HepG2 (cell line): ENCODE measurements around the gene VPS9D1. TPM values are rescaled to one million over a fixed set of nuclear protein-coding genes. Genes with fewer than 3 reads are reported as not detected.
A peak's percentile ranks its signal among the peaks of the same experiment; 100 is the strongest.

Experiments used
- ARNTL ChIP-seq: sonication (generic); formaldehyde crosslinking; IDR thresholded peaks from 2 replicates; pipeline ENCODE4 v1.4.0; 2020; ENCODE audit warnings: mild to moderate bottlenecking, missing genetic modification reagents
- GPN1 ChIP-seq: sonication (generic); formaldehyde crosslinking; IDR thresholded peaks from 2 replicates; pipeline ENCODE4 v1.5.1; 2020; ENCODE audit warnings: missing genetic modification reagents, borderline replicate concordance
- HCFC1 ChIP-seq: fragments of 150-350 bp; IDR thresholded peaks from 2 replicates; pipeline ENCODE4 v1.6.1; 2014; ENCODE audit warnings: low read depth, low read length
- HNF4A ChIP-seq: sonication (generic); formaldehyde crosslinking; IDR thresholded peaks from 2 replicates; pipeline ENCODE4 v1.4.0; 2020; ENCODE audit warnings: missing genetic modification reagents
- KDM5B ChIP-seq: sonication (generic); formaldehyde crosslinking; IDR thresholded peaks from 2 replicates; pipeline ENCODE4 v1.4.0; 2020; ENCODE audit warnings: missing genetic modification reagents, mild to moderate bottlenecking, borderline replicate concordance
- KLF6 ChIP-seq: IDR thresholded peaks from 2 replicates; pipeline ENCODE4 v1.8.0; 2016; ENCODE audit warnings: missing biosample characterization, missing genetic modification reagents
- NFYC ChIP-seq: IDR thresholded peaks from 2 replicates; pipeline ENCODE4 v1.6.1; 2016; ENCODE audit warnings: missing genetic modification reagents, missing compliant biosample characterization
- NR2F6 ChIP-seq, 2 experiments: IDR thresholded peaks; 2 replicates each; pipeline ENCODE4 v1.6.1; 2016; ENCODE audit warnings: antibody characterized with exemption in 1 of 2, mild to moderate bottlenecking in 1 of 2
- PLRG1 ChIP-seq: fragments of 450-650 bp; conservative IDR thresholded peaks from 2 replicates; pipeline ENCODE4 v1.6.1; 2016
- POLR2G ChIP-seq: fragments of 200-400 bp; formaldehyde crosslinking; IDR thresholded peaks from 2 replicates; pipeline ENCODE4 v1.6.1; 2018; ENCODE audit warnings: mild to moderate bottlenecking, low read depth, low read length, moderate library complexity
- RAD21 ChIP-seq: fragments of 450-650 bp; formaldehyde crosslinking; IDR thresholded peaks from 2 replicates; pipeline ENCODE4 v1.5.0; 2020; ENCODE audit warnings: mild to moderate bottlenecking
- ZBTB42 ChIP-seq: sonication (generic); formaldehyde crosslinking; IDR thresholded peaks from 2 replicates; pipeline ENCODE4 v1.5.0; 2020; ENCODE audit warnings: mild to moderate bottlenecking, missing genetic modification reagents
- ZFP62 ChIP-seq: sonication (generic); formaldehyde crosslinking; IDR thresholded peaks from 2 replicates; pipeline ENCODE4 v1.4.0; 2020; ENCODE audit warnings: missing genetic modification reagents
- ZNF20 ChIP-seq: sonication (generic); formaldehyde crosslinking; IDR thresholded peaks from 2 replicates; pipeline ENCODE4 v1.4.0; 2020; ENCODE audit warnings: mild to moderate bottlenecking, moderate library complexity, missing genetic modification reagents
- ZNF225 ChIP-seq: sonication (generic); formaldehyde crosslinking; IDR thresholded peaks from 2 replicates; pipeline ENCODE4 v1.4.0; 2020; ENCODE audit warnings: mild to moderate bottlenecking, missing genetic modification reagents
- ZNF234 ChIP-seq: sonication (generic); formaldehyde crosslinking; conservative IDR thresholded peaks from 2 replicates; pipeline ENCODE4 v1.5.1; 2020; ENCODE audit warnings: mild to moderate bottlenecking, missing genetic modification reagents
- ZNF44 ChIP-seq: sonication (generic); formaldehyde crosslinking; IDR thresholded peaks from 2 replicates; pipeline ENCODE4 v1.5.1; 2020; ENCODE audit warnings: mild to moderate bottlenecking, missing genetic modification reagents
- ZNF761 ChIP-seq: sonication (generic); formaldehyde crosslinking; conservative IDR thresholded peaks from 2 replicates; pipeline ENCODE4 v1.4.0; 2020; ENCODE audit warnings: mild to moderate bottlenecking, missing genetic modification reagents
- polyA plus RNA-seq, 8 experiments: library from polyadenylated mRNA; depleted of rRNA in 3 of 8; stranded (reverse) in 7 of 8; unstranded in 1 of 8; fragments of >200 nt; fragmentation: Illumina TruSeq in 4 of 8; extraction: Trizol in 4 of 8; gene quantifications; 2 replicates each; pipeline versions ENCODE4 v1.2.1 to v1.2.3, GENCODE V29; 2011 to 2016; ENCODE audit warnings: low read depth in 4 of 8, missing spikeins in 1 of 8, mixed read lengths in 1 of 8; ENCODE audit not compliant: insufficient read depth in 1 of 8
- total RNA-seq, 5 experiments: library from RNA; depleted of rRNA; stranded (reverse); fragments of >200 nt; fragmentation: Illumina TruSeq; extraction: Trizol; gene quantifications; 2 replicates each; pipeline ENCODE4 v1.2.3, GENCODE V29; 2016; ENCODE audit warnings: low read depth in 1 of 5
- TF ChIP-seq, protein P1 (sequence below), 2 experiments: fragments of 450-650 bp in 1 of 2; sonication (generic) in 1 of 2; formaldehyde crosslinking in 1 of 2; IDR thresholded peaks; 2 replicates each; pipeline versions ENCODE4 v1.6.1 to v1.8.0; 2016 to 2022; ENCODE audit warnings: antibody characterized with exemption in 1 of 2, mild to moderate bottlenecking in 1 of 2, missing genetic modification reagents in 1 of 2
- TF ChIP-seq, protein P2 (sequence below): sonication (generic); IDR thresholded peaks from 2 replicates; pipeline ENCODE4 v1.6.1; 2016; ENCODE audit warnings: low read depth, borderline replicate concordance

VPS9D1 gene
- total and polyA plus RNA-seq, 2 of the 13 experiments (the other 11 are each of a cell fraction or from before 2014, with no cell fraction given), result 10.1 to 13.2 TPM

DNA sequence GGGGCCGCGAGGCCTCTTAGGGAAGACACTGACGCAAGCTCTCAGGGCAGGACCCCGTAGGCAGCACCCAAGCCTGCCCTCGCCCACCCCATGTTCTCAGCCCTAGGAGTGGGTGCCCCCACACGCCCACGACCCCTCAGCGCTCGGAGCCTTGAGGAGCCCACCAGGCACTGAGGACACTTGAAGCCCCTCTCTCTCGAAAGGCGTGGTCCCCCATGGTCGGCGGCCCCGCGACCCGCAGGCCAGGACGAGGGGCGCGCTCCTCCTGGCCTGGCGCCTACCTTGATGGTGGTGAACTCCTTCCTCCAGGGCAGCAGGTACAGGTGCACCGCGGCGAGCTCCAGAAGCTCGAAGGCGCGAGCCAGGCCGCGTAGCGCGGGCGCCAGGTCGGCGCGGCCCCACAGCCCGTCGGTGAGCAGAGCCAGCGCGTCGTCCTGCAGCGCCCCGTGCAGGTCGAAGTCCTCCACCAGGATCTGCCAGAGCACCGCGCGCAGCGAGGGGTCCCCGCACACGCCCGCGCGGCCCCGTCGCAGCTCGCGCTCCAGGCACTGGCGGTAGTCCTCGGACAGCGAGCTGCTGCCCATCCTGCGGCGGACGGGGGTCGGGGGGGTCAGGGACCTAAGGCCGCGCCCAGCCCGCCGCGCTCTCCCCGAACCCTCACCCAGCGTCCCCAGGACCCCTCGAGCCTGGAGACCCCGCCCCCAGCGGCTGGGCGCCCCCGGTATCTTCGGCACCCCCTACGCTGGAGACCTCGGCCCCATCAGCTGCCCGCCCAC, 19.9 kb downstream of the VPS9D1 start (continued):
- TF ChIP-seq, protein P1, sequence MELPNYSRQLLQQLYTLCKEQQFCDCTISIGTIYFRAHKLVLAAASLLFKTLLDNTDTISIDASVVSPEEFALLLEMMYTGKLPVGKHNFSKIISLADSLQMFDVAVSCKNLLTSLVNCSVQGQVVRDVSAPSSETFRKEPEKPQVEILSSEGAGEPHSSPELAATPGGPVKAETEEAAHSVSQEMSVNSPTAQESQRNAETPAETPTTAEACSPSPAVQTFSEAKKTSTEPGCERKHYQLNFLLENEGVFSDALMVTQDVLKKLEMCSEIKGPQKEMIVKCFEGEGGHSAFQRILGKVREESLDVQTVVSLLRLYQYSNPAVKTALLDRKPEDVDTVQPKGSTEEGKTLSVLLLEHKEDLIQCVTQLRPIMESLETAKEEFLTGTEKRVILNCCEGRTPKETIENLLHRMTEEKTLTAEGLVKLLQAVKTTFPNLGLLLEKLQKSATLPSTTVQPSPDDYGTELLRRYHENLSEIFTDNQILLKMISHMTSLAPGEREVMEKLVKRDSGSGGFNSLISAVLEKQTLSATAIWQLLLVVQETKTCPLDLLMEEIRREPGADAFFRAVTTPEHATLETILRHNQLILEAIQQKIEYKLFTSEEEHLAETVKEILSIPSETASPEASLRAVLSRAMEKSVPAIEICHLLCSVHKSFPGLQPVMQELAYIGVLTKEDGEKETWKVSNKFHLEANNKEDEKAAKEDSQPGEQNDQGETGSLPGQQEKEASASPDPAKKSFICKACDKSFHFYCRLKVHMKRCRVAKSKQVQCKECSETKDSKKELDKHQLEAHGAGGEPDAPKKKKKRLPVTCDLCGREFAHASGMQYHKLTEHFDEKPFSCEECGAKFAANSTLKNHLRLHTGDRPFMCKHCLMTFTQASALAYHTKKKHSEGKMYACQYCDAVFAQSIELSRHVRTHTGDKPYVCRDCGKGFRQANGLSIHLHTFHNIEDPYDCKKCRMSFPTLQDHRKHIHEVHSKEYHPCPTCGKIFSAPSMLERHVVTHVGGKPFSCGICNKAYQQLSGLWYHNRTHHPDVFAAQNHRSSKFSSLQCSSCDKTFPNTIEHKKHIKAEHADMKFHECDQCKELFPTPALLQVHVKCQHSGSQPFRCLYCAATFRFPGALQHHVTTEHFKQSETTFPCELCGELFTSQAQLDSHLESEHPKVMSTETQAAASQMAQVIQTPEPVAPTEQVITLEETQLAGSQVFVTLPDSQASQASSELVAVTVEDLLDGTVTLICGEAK (IDR thresholded peaks at IDR 0.05), result no peak
- TF ChIP-seq, protein P1 (CRISPR knock-in tag; IDR thresholded peaks at IDR 0.05), result peak; percentile 67
- TF ChIP-seq GPN1 (CRISPR knock-in tag) (peak; percentile 43; the same call in 1 of the 2 replicates), ARNTL (no peak), HNF4A (CRISPR knock-in tag) (peak; percentile 21; the same call in 1 of the 2 replicates), POLR2G (no peak), ZNF234 (CRISPR knock-in tag) (no peak), NR2F6 (IDR thresholded peaks at IDR 0.05) (no peak), NR2F6 (CRISPR knock-in tag; IDR thresholded peaks at IDR 0.05) (peak; percentile 60; the same call in 1 of the 2 replicates), RAD21 (peak; percentile 90), HCFC1 (no peak), ZBTB42 (CRISPR knock-in tag) (no peak; the same call in 1 of the 2 replicates), NFYC (CRISPR knock-in tag) (0 out of 2 replicates have a peak, but pooled peaks have one; percentile 23), ZNF44 (CRISPR knock-in tag) (no peak), ZNF20 (CRISPR knock-in tag) (no peak), PLRG1 (no peak), ZNF761 (CRISPR knock-in tag) (no peak; the same call in none of the 2 replicates), KDM5B (CRISPR knock-in tag) (no peak; the same call in none of the 2 replicates), ZFP62 (CRISPR knock-in tag) (0 out of 2 replicates have a peak, but pooled peaks have one; percentile 48), ZNF225 (CRISPR knock-in tag) (no peak), KLF6 (no peak; the same call in 1 of the 2 replicates)
- TF ChIP-seq, protein P2, sequence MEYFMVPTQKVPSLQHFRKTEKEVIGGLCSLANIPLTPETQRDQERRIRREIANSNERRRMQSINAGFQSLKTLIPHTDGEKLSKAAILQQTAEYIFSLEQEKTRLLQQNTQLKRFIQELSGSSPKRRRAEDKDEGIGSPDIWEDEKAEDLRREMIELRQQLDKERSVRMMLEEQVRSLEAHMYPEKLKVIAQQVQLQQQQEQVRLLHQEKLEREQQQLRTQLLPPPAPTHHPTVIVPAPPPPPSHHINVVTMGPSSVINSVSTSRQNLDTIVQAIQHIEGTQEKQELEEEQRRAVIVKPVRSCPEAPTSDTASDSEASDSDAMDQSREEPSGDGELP, result peak; percentile 4; the same call in 1 of the 2 replicates
